HG02678 (cell line): ENCODE results near the gene PTGDR.

Experiments used
- ATAC-seq: cut with Tn5 transposase; IDR thresholded peaks from one replicate; pipeline ENCODE4 v1.9.1; 2021; ENCODE audit warnings: mild to moderate bottlenecking, moderate library complexity; ENCODE audit not compliant: unreplicated experiment

PTGDR gene

GRCh38 chr14:52307905-52308304 is 40.4 kb downstream of the PTGDR start:
- ATAC-seq: no peak

DNA sequence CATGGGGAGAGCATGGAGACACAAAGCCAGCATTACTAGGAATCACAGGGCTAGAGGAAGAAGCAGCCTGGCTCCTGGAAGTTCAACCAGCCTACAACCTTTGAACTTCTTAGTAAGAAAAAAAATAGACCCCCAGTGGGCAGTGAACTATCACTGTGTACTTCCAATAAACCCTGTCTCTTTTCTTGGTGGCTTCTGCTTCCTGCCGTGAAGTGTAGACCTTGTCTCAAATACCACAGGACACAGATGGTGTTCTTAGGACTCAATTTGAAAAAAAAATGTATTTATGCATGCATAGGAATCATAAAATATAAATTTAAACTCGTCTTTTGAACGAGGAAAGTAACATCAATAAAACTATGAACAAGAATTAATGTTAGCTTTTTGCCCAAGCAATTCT is 43.0 kb downstream of the PTGDR start:
- no peak for ATAC-seq

DNA sequence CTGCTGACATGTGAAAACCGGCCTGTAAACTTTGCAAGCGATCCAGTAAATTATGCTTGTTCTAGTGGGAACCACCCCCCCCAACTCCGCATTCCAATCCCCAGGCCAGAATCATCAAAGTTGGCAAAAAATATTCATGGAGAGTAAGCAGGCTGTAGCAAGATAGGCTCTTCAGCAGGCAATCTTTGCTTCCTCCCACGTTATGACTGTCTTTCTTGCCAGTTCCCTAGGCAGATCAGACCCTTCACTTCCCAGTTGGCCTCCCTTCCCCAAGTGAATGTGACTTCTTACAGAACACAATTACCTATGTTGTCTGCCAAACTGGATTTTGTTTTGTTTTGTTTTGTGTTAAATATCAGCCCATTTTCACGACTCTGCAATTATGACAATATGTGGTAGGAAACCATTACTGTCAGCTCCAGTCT is 45.4 kb downstream of the PTGDR start:
- no peak for ATAC-seq

GRCh38 chr14:52313462-52313861 is 46.0 kb downstream of the PTGDR start:
- ATAC-seq: no peak

GRCh38 chr14:52313903-52314594 is 46.6 kb downstream of the PTGDR start, which contains the start of gene PTGER2:
Gene PTGER2 (plus strand): TSS chr14:52314312. CDS start chr14:52314549, 237 bp downstream.
- peak; percentile 51 for ATAC-seq

DNA sequence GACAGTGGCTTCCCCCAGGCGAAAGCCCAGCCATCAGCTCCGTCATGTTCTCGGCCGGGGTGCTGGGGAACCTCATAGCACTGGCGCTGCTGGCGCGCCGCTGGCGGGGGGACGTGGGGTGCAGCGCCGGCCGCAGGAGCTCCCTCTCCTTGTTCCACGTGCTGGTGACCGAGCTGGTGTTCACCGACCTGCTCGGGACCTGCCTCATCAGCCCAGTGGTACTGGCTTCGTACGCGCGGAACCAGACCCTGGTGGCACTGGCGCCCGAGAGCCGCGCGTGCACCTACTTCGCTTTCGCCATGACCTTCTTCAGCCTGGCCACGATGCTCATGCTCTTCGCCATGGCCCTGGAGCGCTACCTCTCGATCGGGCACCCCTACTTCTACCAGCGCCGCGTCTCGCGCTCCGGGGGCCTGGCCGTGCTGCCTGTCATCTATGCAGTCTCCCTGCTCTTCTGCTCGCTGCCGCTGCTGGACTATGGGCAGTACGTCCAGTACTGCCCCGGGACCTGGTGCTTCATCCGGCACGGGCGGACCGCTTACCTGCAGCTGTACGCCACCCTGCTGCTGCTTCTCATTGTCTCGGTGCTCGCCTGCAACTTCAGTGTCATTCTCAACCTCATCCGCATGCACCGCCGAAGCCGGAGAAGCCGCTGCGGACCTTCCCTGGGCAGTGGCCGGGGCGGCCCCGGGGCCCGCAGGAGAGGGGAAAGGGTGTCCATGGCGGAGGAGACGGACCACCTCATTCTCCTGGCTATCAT is 47.3 kb downstream of the PTGDR start:
- ATAC-seq: peak; percentile 28

GRCh38 chr14:52315355-52315718 is 47.8 kb downstream of the PTGDR start:
- ATAC-seq: peak; percentile 4

- no peak for ATAC-seq
These were observed 50.6 kb downstream of the PTGDR start for GRCh38 chr14:52318062-52318461.

DNA sequence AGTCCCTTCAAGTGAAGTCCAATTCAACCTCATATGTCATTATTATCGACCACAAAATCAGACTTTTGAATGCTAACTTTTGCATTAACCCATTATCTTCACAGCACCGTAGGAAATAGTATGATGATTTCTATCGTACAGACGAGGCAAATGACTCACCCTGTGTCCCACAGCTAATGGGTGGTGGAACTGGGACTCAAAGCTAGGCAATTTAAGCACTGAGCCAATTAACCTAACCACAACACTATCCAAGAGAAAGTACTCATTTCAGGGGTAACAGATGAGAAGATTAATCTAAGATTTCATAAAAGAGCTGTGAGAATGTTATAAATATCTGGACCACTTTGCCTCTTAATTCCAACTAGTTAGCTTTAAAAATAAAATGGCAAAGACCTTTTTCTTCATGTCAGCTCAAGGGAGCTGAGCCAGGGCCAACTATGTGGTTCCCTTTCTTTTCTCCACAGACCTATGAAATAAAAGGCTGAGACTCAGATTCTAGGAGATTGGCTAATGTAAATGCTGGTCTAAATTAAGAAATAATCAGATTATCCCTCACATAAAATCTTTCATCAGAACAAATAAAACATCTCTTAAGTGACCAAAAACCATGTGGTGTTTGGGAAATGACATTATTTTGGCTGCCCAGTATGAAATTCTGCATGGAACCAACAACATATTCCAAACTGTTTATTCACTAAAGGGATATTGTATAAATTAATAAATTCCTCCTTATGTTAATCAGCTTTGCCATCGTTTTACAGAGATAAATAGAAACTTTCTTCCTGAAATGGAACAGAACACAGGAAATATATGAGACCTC is 51.5 kb downstream of the PTGDR start:
- ATAC-seq: no peak

DNA sequence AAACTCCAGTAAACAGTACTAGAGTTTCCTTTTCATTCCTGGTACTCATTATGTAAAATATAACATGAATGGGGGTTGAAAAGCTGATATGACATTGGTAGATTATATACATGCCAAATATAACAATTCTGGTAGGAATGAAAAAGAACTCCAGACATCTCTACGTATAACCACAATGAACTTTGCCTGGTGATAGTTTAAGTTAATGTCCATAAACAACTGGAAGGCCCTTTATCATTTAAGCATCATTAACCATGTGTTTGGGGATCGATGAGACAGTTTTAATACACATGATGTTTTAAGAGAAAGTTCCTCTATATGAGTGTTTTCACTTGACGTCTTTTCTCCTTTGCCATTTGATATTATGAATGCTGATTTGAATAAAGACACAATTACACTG is 52.4 kb downstream of the PTGDR start:
- no peak for ATAC-seq

DNA sequence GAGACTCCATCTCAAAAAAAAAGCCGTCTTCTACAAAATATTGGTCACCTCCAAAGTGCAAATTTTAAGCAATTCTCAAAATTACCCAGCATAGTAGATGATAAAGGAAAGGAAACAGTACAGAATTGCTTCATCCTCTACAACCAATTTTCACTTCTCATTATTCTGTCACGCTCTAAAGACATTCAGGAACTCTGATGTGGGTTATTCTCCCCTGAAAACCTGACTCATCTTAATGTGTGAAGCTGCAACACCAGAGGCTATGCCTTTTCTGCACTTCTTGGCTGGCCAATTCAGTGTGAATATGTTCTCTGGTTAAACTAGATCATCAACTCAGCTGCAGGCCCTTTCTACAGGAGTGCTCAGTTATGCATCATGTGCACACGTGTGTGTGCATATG is 57.6 kb downstream of the PTGDR start:
- peak; percentile 93 for ATAC-seq

DNA sequence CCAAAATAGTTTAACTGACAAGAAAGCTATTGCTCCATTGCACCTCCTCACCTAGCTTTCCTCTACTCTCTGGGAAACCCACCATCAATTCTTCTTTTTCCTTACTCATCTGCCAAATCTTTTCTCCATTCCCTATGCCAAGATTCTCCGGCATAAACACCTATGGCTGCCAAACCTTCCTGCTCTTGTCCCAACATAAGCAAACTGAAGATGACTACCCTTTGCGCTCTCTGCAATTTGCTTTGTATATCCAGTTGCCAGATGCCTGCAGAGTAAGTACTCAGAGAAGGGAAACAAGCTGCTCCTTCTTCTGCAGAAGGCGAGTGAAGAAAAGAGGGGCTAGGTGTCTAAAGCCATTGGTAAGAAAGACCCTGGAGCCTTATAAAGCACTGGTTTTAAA is 58.1 kb downstream of the PTGDR start:
- no peak for ATAC-seq
